GM19035 (cell line): ENCODE data around the gene NANS.
A peak's percentile ranks its signal among the peaks of the same experiment; 100 is the strongest.
"Not testable (repeated sequence)": the region's sequence is repeated elsewhere in the genome, so short reads cannot be mapped to it uniquely, and the experiment has no call there.

Source experiments
- ATAC-seq: cut with Tn5 transposase; IDR thresholded peaks from one replicate; pipeline ENCODE4 v1.9.1; 2021; ENCODE audit not compliant: unreplicated experiment

Gene NANS

GRCh38 chr9:98099346-98099745 lies 42.8 kb downstream of the NANS start:
- no peak for ATAC-seq

GRCh38 chr9:98099898-98100297 lies 43.4 kb downstream of the NANS start:
- no peak for ATAC-seq

- ATAC-seq, result no peak
Measured at GRCh38 chr9:98100456-98100855, 43.9 kb downstream of the NANS start.

- ATAC-seq, result no peak
Measured at GRCh38 chr9:98101416-98101815, 44.9 kb downstream of the NANS start.

- peak; percentile 98 for ATAC-seq
Measured at GRCh38 chr9:98101868-98102273, 45.3 kb downstream of the NANS start.

GRCh38 chr9:98104445-98104881 lies 47.9 kb downstream of the NANS start:
- ATAC-seq, result no peak

- ATAC-seq, result no peak
Measured at GRCh38 chr9:98105006-98105405, 48.5 kb downstream of the NANS start.

GRCh38 chr9:98107926-98108325 lies 51.4 kb downstream of the NANS start:
- no peak for ATAC-seq

GRCh38 chr9:98108531-98109031 lies 52.0 kb downstream of the NANS start:
- ATAC-seq, result peak; percentile 58

GRCh38 chr9:98109052-98109451 lies 52.5 kb downstream of the NANS start:
- ATAC-seq, result no peak

GRCh38 chr9:98117097-98117496 lies 60.6 kb downstream of the NANS start:
- ATAC-seq, result not testable (repeated sequence)

GRCh38 chr9:98117984-98118639 lies 61.6 kb downstream of the NANS start:
- peak; percentile 50 for ATAC-seq

- ATAC-seq, result peak; percentile 62
Measured at GRCh38 chr9:98118640-98119601, 62.4 kb downstream of the NANS start, which contains the start of gene TRIM14. Gene TRIM14 (minus strand): TSS chr9:98119222. CDS start chr9:98119188, 34 bp downstream.

GRCh38 chr9:98120476-98120875 lies 63.9 kb downstream of the NANS start:
- no peak for ATAC-seq

- no peak for ATAC-seq
Measured at GRCh38 chr9:98121058-98121457, 64.5 kb downstream of the NANS start.

GRCh38 chr9:98124091-98124490 lies 67.6 kb downstream of the NANS start:
- ATAC-seq, result not testable (repeated sequence)

GRCh38 chr9:98124637-98125426 lies 68.3 kb downstream of the NANS start:
- no peak for ATAC-seq

GRCh38 chr9:98127226-98127625 lies 70.7 kb downstream of the NANS start:
- ATAC-seq, result no peak

- no peak for ATAC-seq
Measured at GRCh38 chr9:98128316-98128715, 71.8 kb downstream of the NANS start.

- peak; percentile 78 for ATAC-seq
Measured at GRCh38 chr9:98129451-98129881, 72.9 kb downstream of the NANS start.

- ATAC-seq, result not testable (repeated sequence)
Measured at GRCh38 chr9:98130060-98130459, 73.5 kb downstream of the NANS start.
